AG09319 (cell line): ENCODE data around the gene ARL5C.

Experiments
- DNase-seq: peaks from one replicate; pipeline ENCODE4 v3.0.0-alpha.2; 2010; ENCODE audit warnings: low read depth; ENCODE audit errors: extremely low read depth
- CTCF ChIP-seq: IDR thresholded peaks from 2 replicates; pipeline ENCODE4 v1.5.1; 2011; ENCODE audit warnings: low read depth, mild to moderate bottlenecking, inconsistent platforms, low read length, moderate library complexity

Gene ARL5C

GRCh38 chr17:39208893-39209292, 42.9 kb upstream of the ARL5C start:
- no peak for TF ChIP-seq CTCF
- DNase-seq, result no peak

GRCh38 chr17:39208136-39208535, 42.2 kb upstream of the ARL5C start:
- DNase-seq, result no peak
- no peak for TF ChIP-seq CTCF

- TF ChIP-seq CTCF, result no peak
- no peak for DNase-seq
Observed at GRCh38 chr17:39205112-39205526, 39.2 kb upstream of the ARL5C start.

GRCh38 chr17:39204245-39204644, 38.3 kb upstream of the ARL5C start:
- no peak for DNase-seq
- TF ChIP-seq CTCF, result no peak

GRCh38 chr17:39200957-39201510, 35.1 kb upstream of the ARL5C start:
- no peak for TF ChIP-seq CTCF
- no peak for DNase-seq

- DNase-seq, result no peak
- TF ChIP-seq CTCF, result no peak
Observed at GRCh38 chr17:39200070-39200879, 34.3 kb upstream of the ARL5C start, which contains the start of gene RPL19. RPL19 (plus strand) TSS chr17:39200283; CDS start chr17:39200345, 62 bp downstream.

GRCh38 chr17:39199820-39200069, 33.8 kb upstream of the ARL5C start:
- DNase-seq, result peak; percentile 85
- no peak for TF ChIP-seq CTCF
